ES-I3 (cell line): ENCODE data around the gene PROSER3.

Experiments
- H3K36me3 ChIP-seq: 2 replicates; pipeline ENCODE4 v1.6.1; 2013; ENCODE audit warnings: mild to moderate bottlenecking, low read length, control low read depth, moderate library complexity; ENCODE audit not compliant: insufficient read depth
- H3K4me1 ChIP-seq: 2 replicates; pipeline ENCODE4 v1.6.1; 2013; ENCODE audit warnings: mild to moderate bottlenecking, control low read depth, low read length; ENCODE audit not compliant: insufficient read depth
- H3K9ac ChIP-seq: 2 replicates; pipeline ENCODE4 v1.6.1; 2013; ENCODE audit warnings: low read depth, mild to moderate bottlenecking, low read length, moderate library complexity
- H3K9me3 ChIP-seq: 2 replicates; pipeline ENCODE4 v1.6.1; 2013; ENCODE audit warnings: mild to moderate bottlenecking, low read length, moderate library complexity; ENCODE audit not compliant: control insufficient read depth, insufficient read depth

PROSER3 gene

DNA sequence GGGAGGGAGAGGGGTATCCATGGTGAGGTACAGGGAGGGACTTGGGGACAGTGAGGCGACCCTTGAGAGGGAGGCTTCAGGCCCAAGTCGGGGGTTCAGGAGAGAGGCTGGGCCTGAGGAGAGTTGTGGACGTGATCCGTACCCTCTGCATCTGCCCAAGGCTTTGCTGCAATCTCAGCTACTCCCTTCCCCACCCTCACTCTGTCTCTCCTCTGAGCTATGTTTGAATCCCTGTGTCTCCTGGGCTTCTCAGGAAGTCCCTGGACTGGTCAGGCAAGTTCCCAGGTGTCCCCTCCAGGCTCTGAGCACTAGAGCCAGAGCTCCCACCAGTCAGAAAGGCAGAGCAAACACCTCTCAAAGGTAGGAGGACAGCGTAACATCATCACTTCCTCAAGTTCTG is 7.8 kb upstream of the PROSER3 start:
- H3K9me3 ChIP-seq, result no peaks in the 10 kb centered on the region
- 0 out of 2 replicates have a peak, but pooled peaks cover 5% of the 10 kb centered on the region for H3K4me1 ChIP-seq
- no peaks in the 10 kb centered on the region for H3K36me3 ChIP-seq
- H3K9ac ChIP-seq, result no peak overlapping the region

DNA sequence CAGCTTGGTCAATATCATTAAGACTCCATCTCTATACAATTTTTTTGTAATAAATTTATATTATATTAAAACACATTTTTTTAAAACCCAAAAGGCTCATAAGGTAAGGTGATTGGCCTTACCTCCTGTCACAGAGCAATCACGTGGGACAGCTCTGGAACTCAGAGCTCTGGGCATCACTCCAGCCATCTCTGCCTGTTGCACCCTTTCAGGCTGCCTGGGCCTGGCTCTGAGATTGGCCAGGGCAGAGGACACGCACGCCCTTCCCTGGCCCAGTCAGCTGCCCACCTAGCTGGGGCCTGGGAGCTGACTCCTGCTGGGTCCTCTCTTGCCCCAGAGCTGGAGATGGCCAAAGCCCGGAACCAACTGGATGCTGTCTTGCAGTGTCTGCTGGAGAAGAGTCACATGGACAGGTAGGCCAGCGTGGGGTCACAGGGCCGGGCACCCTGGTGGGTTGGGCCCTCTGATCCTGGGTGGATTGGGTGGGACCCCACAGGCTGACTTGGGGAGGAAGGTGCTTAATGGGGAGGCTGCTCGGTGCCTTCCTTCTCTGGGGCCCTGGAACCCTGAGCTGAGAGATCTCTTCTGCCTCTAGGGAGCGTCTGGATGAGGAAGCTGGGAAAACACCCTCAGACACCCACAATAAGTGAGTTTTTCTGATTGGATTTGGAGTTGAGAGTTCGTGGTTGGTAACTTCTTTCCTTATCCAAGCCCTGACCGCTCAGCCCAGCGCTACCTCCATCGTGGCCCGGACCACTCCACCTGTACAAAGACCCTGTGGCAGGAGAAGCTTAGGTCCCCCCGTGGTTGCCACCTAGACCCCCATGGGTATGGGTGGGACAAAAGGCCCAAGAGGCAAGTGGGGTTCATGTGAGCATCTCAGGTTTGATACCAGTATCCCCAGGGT is 5.9 kb upstream of the PROSER3 start:
- Histone ChIP-seq H3K4me1 (0 out of 2 replicates have a peak, but pooled peaks cover 6% of the 10 kb centered on the region), H3K36me3 (no peaks in the 10 kb centered on the region)

DNA sequence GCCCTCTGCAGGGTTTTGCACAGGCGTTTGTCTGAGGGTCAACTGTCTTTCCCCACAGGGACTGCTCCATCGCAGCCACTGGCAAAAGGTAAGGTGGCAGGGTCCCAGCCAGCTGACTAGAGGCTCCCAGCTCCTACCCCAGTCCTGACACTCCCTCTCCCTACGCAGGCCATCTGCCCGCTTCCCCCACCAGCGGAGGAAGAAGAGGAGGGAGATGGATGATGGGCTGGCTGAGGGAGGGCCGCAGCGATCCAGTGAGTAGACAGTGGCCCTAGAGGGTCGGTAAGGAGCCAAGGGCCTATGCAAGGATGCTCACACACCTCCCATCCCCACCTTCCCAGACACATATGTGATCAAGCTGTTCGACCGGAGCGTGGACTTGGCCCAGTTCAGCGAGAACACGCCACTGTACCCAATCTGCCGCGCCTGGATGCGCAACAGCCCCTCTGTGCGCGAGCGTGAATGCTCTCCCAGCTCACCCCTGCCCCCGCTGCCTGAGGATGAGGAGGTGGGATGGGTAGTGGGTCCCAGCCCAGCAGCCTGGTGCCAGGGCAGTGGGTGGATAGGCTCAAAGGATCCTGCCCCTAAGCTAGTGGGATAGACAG is 5.1 kb upstream of the PROSER3 start:
- H3K4me1 ChIP-seq, result 0 out of 2 replicates have a peak, but pooled peaks cover 6% of the 10 kb centered on the region
- no peaks in the 10 kb centered on the region for H3K9me3 ChIP-seq
- no peaks in the 10 kb centered on the region for H3K36me3 ChIP-seq
- no peak overlapping the region for H3K9ac ChIP-seq

More for the DNA sequence above, 5.9 kb upstream of the PROSER3 start:
- Histone ChIP-seq H3K9me3 (no peaks in the 10 kb centered on the region), H3K9ac (no peak overlapping the region)

- Histone ChIP-seq H3K9me3 (no peaks in the 10 kb centered on the region), H3K9ac (no peak overlapping the region), H3K36me3 (no peaks in the 10 kb centered on the region), H3K4me1 (0 out of 2 replicates have a peak, but pooled peaks cover 6% of the 10 kb centered on the region)
Measured at GRCh38 chr19:35753634-35754369, 4.2 kb upstream of the PROSER3 start.

DNA sequence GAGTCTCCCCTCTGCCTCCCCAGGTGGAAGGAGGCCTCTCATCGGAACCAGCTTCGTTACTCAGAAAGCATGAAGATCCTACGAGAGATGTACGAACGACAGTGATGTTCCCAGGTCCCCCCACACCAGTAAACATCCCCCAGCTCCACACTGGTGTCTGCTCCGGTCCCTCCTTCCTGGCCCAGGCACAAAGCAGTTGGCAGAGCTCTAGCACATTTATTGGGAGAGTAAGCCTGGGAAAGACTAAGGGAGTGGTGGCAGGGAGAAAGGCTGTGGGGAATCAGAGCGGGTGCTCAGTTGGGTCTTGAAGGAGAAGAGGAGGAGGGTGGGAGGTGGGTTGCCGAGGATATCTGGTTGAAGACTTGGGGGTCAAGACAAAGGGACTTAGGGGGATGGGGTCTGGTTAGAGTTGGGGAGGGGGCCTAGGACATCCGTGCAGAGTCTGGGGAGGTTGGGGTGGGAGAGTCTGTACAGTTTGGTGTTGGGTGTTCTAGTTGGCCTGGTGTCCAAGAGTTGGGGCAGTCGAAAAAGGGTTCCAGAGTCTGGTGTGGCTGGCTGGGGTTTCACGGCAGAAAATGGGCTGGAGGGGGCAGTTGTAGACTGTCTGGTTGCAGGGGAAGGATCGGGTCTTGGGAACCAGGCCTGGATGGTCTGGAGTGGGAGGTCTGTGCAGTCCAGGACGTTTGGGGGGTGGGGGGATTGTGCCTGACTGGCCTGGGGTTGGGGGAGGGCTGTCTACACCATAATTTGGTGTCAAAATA is 3.4 kb upstream of the PROSER3 start:
- no peaks in the 10 kb centered on the region for H3K36me3 ChIP-seq
- H3K9me3 ChIP-seq, result no peaks in the 10 kb centered on the region
- no peak overlapping the region for H3K9ac ChIP-seq
- peaks cover 3% of the 10 kb centered on the region; the same call in 1 of the 2 replicates for H3K4me1 ChIP-seq

- H3K9ac ChIP-seq, result peak overlapping the region; percentile 95
- peaks cover 3% of the 10 kb centered on the region; the same call in 1 of the 2 replicates for H3K4me1 ChIP-seq
- no peaks in the 10 kb centered on the region for H3K36me3 ChIP-seq
- H3K9me3 ChIP-seq, result no peaks in the 10 kb centered on the region
Measured at GRCh38 chr19:35755131-35755549, 2.8 kb upstream of the PROSER3 start.

DNA sequence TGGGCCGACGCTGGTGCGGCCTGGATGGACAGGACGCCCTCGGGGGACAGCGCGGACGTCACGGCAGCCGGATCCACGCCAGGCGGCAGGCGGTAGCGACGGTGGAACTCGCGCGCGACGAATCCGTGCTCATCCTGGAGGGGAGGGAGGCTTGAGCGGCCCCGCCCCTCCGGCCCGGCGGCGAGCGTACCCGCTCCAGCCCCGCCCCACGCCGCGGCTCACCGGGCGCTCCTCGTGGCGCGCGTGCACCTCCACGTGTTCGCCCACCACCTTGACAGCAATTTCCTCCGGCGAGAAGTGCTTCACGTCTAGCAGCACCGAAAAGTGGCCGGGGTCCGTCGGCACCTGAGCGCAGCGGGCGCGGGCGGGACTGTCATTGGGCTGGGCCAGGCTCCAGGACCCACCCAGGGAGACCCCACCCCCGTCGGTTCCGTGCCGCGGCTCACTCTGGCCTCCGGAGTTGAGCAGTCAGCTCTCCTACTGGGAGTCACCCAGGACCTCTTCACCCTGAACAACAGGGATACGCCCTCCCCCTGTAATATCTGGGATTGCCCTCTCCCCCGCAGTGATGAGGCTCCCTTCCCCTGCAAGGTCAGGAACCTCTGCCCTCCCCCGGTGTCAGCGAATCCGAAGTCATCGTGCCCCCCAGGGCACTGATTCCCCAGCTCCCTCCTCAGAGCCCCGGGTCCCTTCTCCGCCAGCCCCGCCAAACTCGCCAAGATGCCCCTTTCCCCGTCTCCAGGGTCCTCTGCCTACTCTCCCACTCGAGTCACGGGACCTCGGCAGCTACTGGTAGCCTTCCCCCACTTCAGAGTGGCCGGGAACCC is 2.2 kb upstream of the PROSER3 start:
- Histone ChIP-seq H3K9ac (peak overlapping the region; percentile 95), H3K9me3 (no peaks in the 10 kb centered on the region), H3K4me1 (peaks cover 3% of the 10 kb centered on the region; the same call in 1 of the 2 replicates), H3K36me3 (no peaks in the 10 kb centered on the region)

- Histone ChIP-seq H3K9ac (peak within 1 kb of the TSS; percentile 95), H3K4me1 (peaks cover 3% of the 10 kb centered on the region; the same call in 1 of the 2 replicates), H3K9me3 (no peaks in the 10 kb centered on the region), H3K36me3 (no peaks in the 10 kb centered on the region)
Measured at GRCh38 chr19:35756377-35757230, 1.4 kb upstream of the PROSER3 start, which contains the start of gene HSPB6. TSS of gene HSPB6 (minus strand) at chr19:35757029. CDS start at chr19:35757008, 21 bp downstream.

DNA sequence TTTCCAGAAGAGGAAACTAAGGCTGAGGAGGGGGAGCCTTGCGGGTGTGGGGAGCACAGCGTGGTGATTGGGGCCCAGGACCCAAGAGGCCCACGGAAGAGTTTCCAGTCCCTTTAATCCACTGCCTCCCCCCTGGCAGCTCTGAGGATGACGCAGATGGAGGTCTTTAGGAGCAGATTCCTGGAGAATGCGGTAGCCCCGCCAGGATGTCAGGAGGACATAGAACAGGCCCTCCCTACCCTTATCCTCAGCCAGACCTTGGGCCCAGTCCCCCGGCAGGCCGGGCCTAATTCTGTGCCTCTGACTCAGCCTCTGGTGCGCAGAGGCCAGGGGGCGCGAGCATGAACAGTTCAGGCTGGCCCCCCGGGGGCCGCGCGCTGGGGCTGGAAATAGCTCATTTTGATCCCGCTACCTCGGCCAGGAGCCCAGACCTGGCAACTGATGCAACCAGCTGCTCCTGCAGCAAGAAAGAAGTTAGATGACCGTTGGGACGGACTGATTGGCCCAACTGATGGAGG is 686 bp upstream of the PROSER3 start:
- no peaks in the 10 kb centered on the region for H3K9me3 ChIP-seq
- H3K36me3 ChIP-seq, result no peaks in the 10 kb centered on the region
- peak overlapping the region; percentile 95 for H3K9ac ChIP-seq
- H3K4me1 ChIP-seq, result peaks cover 3% of the 10 kb centered on the region; the same call in 1 of the 2 replicates

DNA sequence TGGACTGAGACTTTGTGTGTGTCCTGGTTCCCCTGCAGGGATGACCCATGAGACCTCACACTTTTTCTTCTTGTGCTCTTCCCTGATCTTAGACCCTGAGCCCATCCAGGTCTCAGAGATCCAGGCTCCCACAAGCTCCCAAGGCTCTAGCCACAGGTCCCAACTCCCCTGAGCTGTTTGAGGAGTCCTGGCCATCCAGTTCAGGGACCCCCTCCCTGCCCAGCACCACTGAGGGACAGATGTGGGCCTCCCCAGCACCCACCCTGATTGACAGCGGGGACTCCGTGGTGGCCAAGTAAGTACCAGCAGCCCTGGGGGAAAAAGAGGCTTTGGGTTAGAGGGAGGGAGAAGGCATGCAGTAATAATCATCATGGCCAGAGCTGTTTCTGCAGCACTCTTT is 1.7 kb downstream of the PROSER3 start:
- Histone ChIP-seq H3K9me3 (no peaks in the 10 kb centered on the region), H3K4me1 (peaks cover 3% of the 10 kb centered on the region; the same call in 1 of the 2 replicates), H3K9ac (no peak overlapping the region), H3K36me3 (no peaks in the 10 kb centered on the region; the same call in 1 of the 2 replicates)

- Histone ChIP-seq H3K9ac (no peak overlapping the region), H3K4me1 (no peaks in the 10 kb centered on the region; the same call in 1 of the 2 replicates), H3K36me3 (no peaks in the 10 kb centered on the region; the same call in 1 of the 2 replicates), H3K9me3 (no peaks in the 10 kb centered on the region)
Measured at GRCh38 chr19:35760711-35761349, 2.9 kb downstream of the PROSER3 start.
